Measurements from ENCODE around the gene ADGRV1. TPM values are rescaled to one million over a fixed set of nuclear protein-coding genes. Genes with fewer than 3 reads are reported as not detected.

The ADGRV1 gene
- total and polyA plus RNA-seq, 12 donors: 129 to 2,577 (median 695) TPM

GRCh38 chr5:91206734-91207133 lies 648.1 kb downstream of the ADGRV1 start:
- no peak overlapping the region for H3K4me3 ChIP-seq
- no peaks in the 10 kb centered on the region for H3K27me3 ChIP-seq
- intact Hi-C loops (cut with DNase I): no loop called here
- H3K36me3 ChIP-seq (replicated peaks in 1 of 2): no peaks in the 10 kb centered on the region
- 79 to 93% (median 86%) methylated on average over 2 of the region's 2 CpGs for WGBS, 4 donors
- H3K4me1 ChIP-seq (replicated peaks in 1 of 2): no peaks in the 10 kb centered on the region
- peak in 1 of 7 donors; percentile 22 for DNase-seq
- TF ChIP-seq POLR2A (IDR thresholded peaks at IDR 0.05) (no peak), CTCF (IDR thresholded peaks at IDR 0.05) (no peak)
- H3K27ac ChIP-seq: no peak overlapping the region
- H3K9me3 ChIP-seq (replicated peaks in 1 of 3): no peaks in the 10 kb centered on the region

- 86 to 97% (median 89%) methylated on average over 3 of the region's 3 CpGs for WGBS, 4 donors
- no peak overlapping the region for H3K27ac ChIP-seq
- no peaks in the 10 kb centered on the region for H3K27me3 ChIP-seq
- intact Hi-C loops (cut with DNase I): no loop called here
- no peak for DNase-seq
- no peaks in the 10 kb centered on the region for H3K4me1 ChIP-seq (replicated peaks in 1 of 2)
- H3K36me3 ChIP-seq (replicated peaks in 1 of 2): no peaks in the 10 kb centered on the region
- no peak overlapping the region for H3K4me3 ChIP-seq
- no peaks in the 10 kb centered on the region for H3K9me3 ChIP-seq (replicated peaks in 1 of 3)
- no peak for TF ChIP-seq CTCF (IDR thresholded peaks at IDR 0.05)
- TF ChIP-seq POLR2A (IDR thresholded peaks at IDR 0.05): no peak
Measured at GRCh38 chr5:91207248-91207647, 648.7 kb downstream of the ADGRV1 start.

GRCh38 chr5:91211997-91212713 lies 653.6 kb downstream of the ADGRV1 start:
- Histone ChIP-seq H3K36me3 (replicated peaks in 1 of 2) (no peaks in the 10 kb centered on the region), H3K9me3 (replicated peaks in 1 of 3) (no peaks in the 10 kb centered on the region), H3K27ac (peak overlapping the region in 1 of 5 donors; percentile 8), H3K4me1 (replicated peaks in 1 of 2) (no peaks in the 10 kb centered on the region), H3K4me3 (no peak overlapping the region), H3K27me3 (no peaks in the 10 kb centered on the region)
- no peak for DNase-seq
- intact Hi-C loops (cut with DNase I): no loop called here
- 63 to 72% (median 65%) methylated on average over 6 of the region's 6 CpGs for WGBS, 4 donors
- TF ChIP-seq CTCF (IDR thresholded peaks at IDR 0.05): no peak

- Histone ChIP-seq H3K4me3 (no peak overlapping the region), H3K36me3 (replicated peaks in 1 of 2) (no peaks in the 10 kb centered on the region), H3K27ac (peak overlapping the region in 1 of 5 donors; percentile 8), H3K4me1 (replicated peaks in 1 of 2) (no peaks in the 10 kb centered on the region), H3K9me3 (replicated peaks in 1 of 3) (no peaks in the 10 kb centered on the region), H3K27me3 (no peaks in the 10 kb centered on the region)
- no peak for TF ChIP-seq POLR2A (IDR thresholded peaks at IDR 0.05)
- TF ChIP-seq CTCF (IDR thresholded peaks at IDR 0.05): no peak
- WGBS, 4 donors: 19 to 53% (median 30%) methylated on average over 1 of the region's 1 CpG
- peak in 3 of 7 donors; percentile 12 to 45 (median 23) for DNase-seq
- intact Hi-C loops (cut with DNase I): no loop called here
Measured at GRCh38 chr5:91212714-91213092, 654.1 kb downstream of the ADGRV1 start.

Other genes starting within 250 kb of the ADGRV1 start
- gene CETN3, start 149.0 kb upstream of the ADGRV1 start, total RNA-seq: 10 to 100 TPM in 7 of 9 donors, 1 to 10 TPM in 2; 5.0 to 40.4 (median 19.9) TPM
- gene CETN3, start 149.0 kb upstream of the ADGRV1 start, polyA plus RNA-seq: 10 to 100 TPM; 20.4 to 59.2 (median 29.9) TPM
- gene MBLAC2, start 84.0 kb upstream of the ADGRV1 start, total RNA-seq: 1 to 10 TPM; 3.7 to 7.1 (median 5.1) TPM
- 1 to 10 TPM; 1.3 to 8.8 (median 1.4) TPM for gene MBLAC2, start 84.0 kb upstream of the ADGRV1 start, polyA plus RNA-seq
- 1 to 10 TPM in 2 of 9 donors, under 1 TPM in 5, not detected in 2; 0.30 to 1.2 (median 0.81) TPM for gene POLR3G, start 83.9 kb upstream of the ADGRV1 start, total RNA-seq
- gene POLR3G, start 83.9 kb upstream of the ADGRV1 start, polyA plus RNA-seq: 1 to 10 TPM; 1.0 to 2.4 (median 2.1) TPM
- gene LYSMD3, start 29.2 kb upstream of the ADGRV1 start, total RNA-seq: 10 to 100 TPM in 7 of 9 donors, 1 to 10 TPM in 2; 6.8 to 33.2 (median 16.0) TPM
- gene LYSMD3, start 29.2 kb upstream of the ADGRV1 start, polyA plus RNA-seq: 10 to 100 TPM in 1 of 3 donors, 1 to 10 TPM in 2; 3.4 to 38.6 (median 4.2) TPM